ENCODE data around the gene SORBS2.
A peak's percentile ranks its signal among the peaks of the same experiment; 100 is the strongest.

The SORBS2 gene

GRCh38 chr4:185774131-185774653, 37.8 kb downstream of the SORBS2 start:
- peak overlapping the region; percentile 48 for H3K4me3 ChIP-seq (ENCODE audit: low read length)
- TF ChIP-seq CTCF (conservative IDR thresholded peaks at IDR 0.05; ENCODE audit: low read depth, low read length) = no peak
- no peak for DNase-seq (ENCODE audit: low read depth)

- DNase-seq (ENCODE audit: low read depth) = peak; percentile 90
- TF ChIP-seq CTCF (conservative IDR thresholded peaks at IDR 0.05; ENCODE audit: low read depth, low read length) = peak; percentile 23
- peak overlapping the region; percentile 48 for H3K4me3 ChIP-seq (ENCODE audit: low read length)
These were observed 38.6 kb downstream of the SORBS2 start for GRCh38 chr4:185773419-185773818.

GRCh38 chr4:185772391-185773093, 39.5 kb downstream of the SORBS2 start:
- DNase-seq (ENCODE audit: low read depth) = no peak
- peak overlapping the region; percentile 48 for H3K4me3 ChIP-seq (ENCODE audit: low read length)
- no peak for TF ChIP-seq CTCF (conservative IDR thresholded peaks at IDR 0.05; ENCODE audit: low read depth, low read length)

- TF ChIP-seq CTCF (conservative IDR thresholded peaks at IDR 0.05; ENCODE audit: low read depth, low read length) = no peak
- H3K4me3 ChIP-seq (ENCODE audit: low read length) = no peak overlapping the region
- no peak for DNase-seq (ENCODE audit: low read depth)
These were observed 40.1 kb downstream of the SORBS2 start for GRCh38 chr4:185771711-185772390.

GRCh38 chr4:185767528-185767927, 44.5 kb downstream of the SORBS2 start:
- DNase-seq (ENCODE audit: low read depth) = no peak
- H3K4me3 ChIP-seq (ENCODE audit: low read length) = no peak overlapping the region
- no peak for TF ChIP-seq CTCF (conservative IDR thresholded peaks at IDR 0.05; ENCODE audit: low read depth, low read length)

GRCh38 chr4:185764876-185765275, 47.1 kb downstream of the SORBS2 start:
- TF ChIP-seq CTCF (conservative IDR thresholded peaks at IDR 0.05; ENCODE audit: low read depth, low read length) = no peak

More at GRCh38 chr4:185764876-185765275, 47.1 kb downstream of the SORBS2 start:
- no peak for DNase-seq (ENCODE audit: low read depth)
- H3K4me3 ChIP-seq (ENCODE audit: low read length) = no peak overlapping the region

Measured in retinal pigment epithelial cell (primary cell).